Right ventricle myocardium superior (tissue), 1 donor: ENCODE data around the gene IQSEC2. TPM values are rescaled to one million over a fixed set of nuclear protein-coding genes. Genes with fewer than 3 reads are reported as not detected.
A peak's percentile ranks its signal among the peaks of the same experiment; 100 is the strongest.

Experiments
- ATAC-seq: fragments of 200-7000 bp; cut with Tn5 transposase; one replicate; pipeline ENCODE4 v1.9.1; 2020; ENCODE audit warnings: mild to moderate bottlenecking; ENCODE audit not compliant: poor library complexity
- DNase-seq: peaks from one replicate; pipeline ENCODE4 v3.0.0-alpha.2; 2020
- intact Hi-C: fragments of 100-400 bp; cut with DNase I; formaldehyde crosslinking; loops from one replicate; pipeline ENCODE4 v1.11.2; 2022
- total RNA-seq: library from RNA; stranded (reverse); fragmentation: NEBNext Ultra II Directional; extraction: Animal tissue kit (Norgen Biotek cat#: 25700); gene quantifications from one replicate; pipeline ENCODE4 v1.2.1, GENCODE V29; 2021
- donor health status: DM: no; HTN: yes; CAD: no; lungs with severe emphysema.

Gene IQSEC2
- total RNA-seq, 1 donor from 2014 or later = 10.5 TPM

DNA sequence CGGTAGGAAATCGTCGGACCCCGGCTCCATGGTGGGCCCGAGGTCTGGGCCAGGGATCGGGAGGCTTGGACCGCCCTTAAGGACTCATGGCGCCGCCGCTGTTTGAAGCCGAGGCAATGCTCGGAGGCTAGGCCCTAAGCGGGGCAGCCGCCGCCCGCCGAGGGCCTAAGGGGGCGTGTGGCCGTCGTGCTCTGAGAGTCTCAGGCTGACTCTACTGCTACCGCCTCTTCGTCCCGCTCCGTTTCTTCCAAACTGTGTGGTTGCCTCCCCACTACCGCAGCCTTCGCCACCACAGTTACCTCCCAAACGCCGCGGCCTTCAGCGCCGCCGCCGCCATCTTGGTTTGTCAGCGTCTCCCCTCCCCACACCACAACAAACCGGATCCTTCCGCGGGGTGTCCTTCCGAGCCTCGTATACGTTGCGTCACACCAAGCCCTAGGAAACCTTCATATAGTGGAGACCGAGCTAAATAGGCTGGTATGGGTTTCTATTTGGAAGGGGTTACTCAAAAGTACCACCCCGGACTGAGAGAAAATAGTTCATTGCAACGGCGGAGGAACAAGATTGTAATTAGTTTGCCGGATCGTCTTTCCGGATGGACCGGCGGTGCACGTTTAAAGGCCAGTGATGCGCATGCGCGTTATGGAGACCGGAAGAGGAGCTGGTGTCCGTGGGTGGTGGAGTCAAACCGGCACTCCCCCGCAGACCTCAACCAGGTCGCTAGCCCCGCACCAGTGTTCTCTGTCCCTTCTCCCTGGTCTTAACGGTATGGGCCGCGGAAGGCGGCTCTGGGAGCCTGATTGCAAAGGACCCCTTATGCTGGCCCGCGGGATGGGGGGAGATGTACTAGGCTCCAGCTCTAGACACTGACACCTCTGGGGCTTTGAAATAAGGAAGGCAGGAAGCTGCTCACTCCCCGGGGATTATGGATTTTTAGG, 56.3 kb downstream of the IQSEC2 start, which contains the start of gene KDM5C:
TSS of gene KDM5C (minus strand) at position 348 of the 938 bp plus-strand sequence. CDS start at position 30, 318 bp downstream.
- ATAC-seq (peak; percentile 95), DNase-seq (peak; percentile 92)
- intact Hi-C loops = loop anchor here (5.0 kb wide), 1 partner anchor 153 kb away; no protein-coding TSS in a partner anchor

DNA sequence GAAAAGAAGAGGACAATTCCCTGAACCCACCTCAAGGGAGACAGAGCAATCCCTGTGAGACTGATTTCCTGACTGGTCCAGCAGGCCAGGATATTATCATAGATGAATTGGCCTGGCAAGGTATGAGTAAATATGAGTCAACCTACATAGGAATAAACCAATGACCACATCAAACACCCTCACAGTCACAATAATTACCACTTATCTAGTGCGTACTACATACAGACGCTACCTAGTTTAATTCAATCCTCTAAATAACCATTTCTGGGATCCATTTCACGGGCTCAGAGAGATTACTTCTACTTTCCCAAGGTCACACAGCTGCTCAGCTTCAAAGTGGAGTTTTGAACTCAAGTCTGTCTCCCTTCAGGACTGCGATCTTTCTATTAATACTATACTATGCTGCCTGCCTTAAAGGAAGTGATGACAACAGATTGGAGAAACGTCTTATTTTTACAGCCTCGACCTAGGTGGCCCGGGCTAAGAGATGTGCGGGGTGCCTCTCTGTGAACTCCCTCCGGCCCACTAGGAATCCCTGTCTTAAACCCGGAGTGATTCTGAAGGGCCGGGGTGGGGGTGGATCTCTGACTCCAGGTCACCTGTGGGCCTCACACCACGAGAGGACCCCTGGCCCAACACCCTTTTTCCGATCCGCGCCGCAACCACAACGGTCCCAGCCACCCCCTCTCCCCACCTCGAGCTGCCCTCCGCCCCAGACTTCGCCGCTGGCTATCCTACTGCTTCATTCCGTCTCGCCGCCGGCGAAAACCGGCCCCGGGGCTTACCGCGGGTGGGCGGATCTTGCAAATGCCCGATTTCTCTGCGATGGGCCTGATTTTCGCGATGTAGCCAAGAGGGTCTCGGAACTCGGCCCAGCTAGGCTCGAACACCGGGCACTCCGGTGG, 57.2 kb downstream of the IQSEC2 start:
- intact Hi-C loops = loop anchor here (5.0 kb wide), 1 partner anchor 152 kb away; no protein-coding TSS in a partner anchor
- DNase-seq = no peak
- ATAC-seq = no peak

GRCh38 chrX:53223068-53223693, 58.2 kb downstream of the IQSEC2 start:
- ATAC-seq (no peak), DNase-seq (no peak)
- intact Hi-C loops = loop anchor here (5.0 kb wide), 1 partner anchor 151 kb away; no protein-coding TSS in a partner anchor

Other genes starting within 250 kb of the IQSEC2 start
- 0.67 TPM for gene GPR173, start 232.8 kb downstream of the IQSEC2 start, total RNA-seq
- gene TSPYL2, start 199.2 kb downstream of the IQSEC2 start, total RNA-seq = 33.4 TPM
- 3.6 TPM for gene KANTR, start 187.4 kb downstream of the IQSEC2 start, total RNA-seq
- gene KDM5C, start 56.4 kb downstream of the IQSEC2 start, total RNA-seq = 26.8 TPM
- 36.6 TPM for gene SMC1A, start 141.1 kb upstream of the IQSEC2 start, total RNA-seq
- 0.38 TPM for gene RIBC1, start 141.3 kb upstream of the IQSEC2 start, total RNA-seq
- 113 TPM for gene HSD17B10, start 152.8 kb upstream of the IQSEC2 start, total RNA-seq